SH-SY5Y (cell line): ENCODE results near the gene PTMS.

ENCODE experiments used
- GATA2 ChIP-seq: IDR thresholded peaks from 2 replicates; pipeline ENCODE4 v1.6.1; 2011; ENCODE audit warnings: mild to moderate bottlenecking, low read depth, low read length
- GATA3 ChIP-seq: IDR thresholded peaks from 2 replicates; pipeline ENCODE4 v1.6.1; 2011; ENCODE audit warnings: low read depth, mild to moderate bottlenecking, low read length, moderate library complexity

DNA sequence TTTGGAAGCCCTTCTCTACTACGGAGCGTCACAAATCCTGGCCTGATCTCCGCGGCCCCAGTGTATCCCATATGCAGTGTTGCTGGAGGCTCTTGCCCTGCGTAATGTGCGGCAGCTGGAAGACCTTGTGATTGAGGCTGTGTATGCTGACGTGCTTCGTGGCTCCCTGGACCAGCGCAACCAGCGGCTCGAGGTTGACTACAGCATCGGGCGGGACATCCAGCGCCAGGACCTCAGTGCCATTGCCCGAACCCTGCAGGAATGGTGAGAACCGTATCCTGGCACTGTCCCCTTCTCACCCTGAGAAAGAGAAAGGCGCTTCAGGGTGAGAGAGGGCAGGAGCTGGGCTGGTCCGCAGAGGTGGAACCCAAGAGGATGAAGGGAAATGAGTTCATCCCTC is 37.0 kb upstream of the PTMS start:
- TF ChIP-seq GATA2 (no peak), GATA3 (no peak)
